Stimulated activated CD8-positive, alpha-beta memory T cell treated with anti-CD3 and anti-CD28 coated beads, Interleukin-15, amount 100 ng/mL, for 48 hours (primary cell): Measurements from ENCODE around the gene BMPER.

Source experiments
- DNase-seq, 2 donors: peaks; one replicate each; pipeline ENCODE4 v3.0.0-alpha.2; 2020; ENCODE audit warnings: low read depth in 2 of 2

BMPER gene

GRCh38 chr7:33905389-33906032 lies at the start of gene BMPER:
TSS of gene BMPER (plus strand) at chr7:33905539. CDS start at chr7:33905614, 75 bp downstream.
- no peak for DNase-seq

DNA sequence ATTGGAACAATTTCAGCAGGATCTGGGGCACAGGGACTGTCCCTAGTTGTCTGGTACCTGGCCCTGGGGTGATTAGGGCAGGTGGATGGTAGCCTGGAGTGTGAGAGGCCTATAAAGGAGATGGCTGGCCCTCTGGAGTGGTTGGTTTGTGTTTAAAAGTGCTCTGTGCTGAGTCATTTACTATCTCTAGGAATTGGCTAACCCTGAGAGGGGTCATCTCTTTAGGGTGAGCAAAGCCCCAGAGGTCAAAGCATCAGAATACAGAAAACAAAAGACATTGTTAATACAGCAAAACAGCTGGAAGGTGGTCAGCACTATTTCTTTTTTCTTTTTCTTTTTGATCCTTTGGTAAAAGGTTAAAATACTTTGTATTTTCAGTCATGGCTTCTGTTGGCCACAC lies 43.4 kb upstream of the BMPER start:
- DNase-seq = no peak

DNA sequence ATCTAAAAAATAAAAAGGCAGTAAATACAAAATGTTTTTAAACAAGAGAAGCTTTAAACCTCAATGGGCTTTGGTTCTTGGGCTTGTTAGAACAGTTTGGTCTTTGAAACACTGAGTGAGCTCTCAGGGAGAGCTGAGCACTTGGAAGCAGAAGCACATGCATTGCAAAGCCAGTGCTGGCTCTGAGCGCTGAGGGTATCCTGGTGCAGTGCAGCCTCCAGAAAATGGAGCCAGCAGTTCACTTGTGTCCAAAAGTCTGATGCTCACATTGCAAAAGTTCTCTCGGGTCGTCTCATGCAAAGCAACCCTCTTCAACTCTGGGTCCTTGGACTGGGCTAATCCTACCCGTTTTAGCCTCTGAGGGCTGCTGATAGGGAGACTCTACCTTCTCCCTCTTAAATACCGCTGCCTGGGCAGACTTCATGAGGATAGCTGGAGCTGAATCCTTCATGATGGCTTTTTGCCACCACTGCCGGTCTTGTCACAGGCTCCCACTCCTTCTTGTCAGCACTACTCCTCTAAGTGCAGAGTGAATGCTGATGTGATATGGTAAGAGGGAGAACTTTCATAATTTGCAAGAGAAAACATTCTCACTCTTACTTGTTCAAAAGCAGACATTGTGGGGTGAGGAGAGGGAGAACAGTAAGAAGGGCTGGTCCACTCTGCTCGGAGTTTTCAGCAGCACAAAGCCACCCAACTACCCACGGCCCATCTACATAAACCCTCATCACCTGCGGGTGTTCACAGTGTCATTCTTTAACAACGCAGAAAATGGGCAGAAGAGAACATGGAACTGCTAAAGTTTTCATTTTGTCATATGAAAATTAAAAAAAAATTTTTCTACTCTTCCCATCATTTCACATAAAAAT lies 42.2 kb upstream of the BMPER start:
- no peak for DNase-seq

DNA sequence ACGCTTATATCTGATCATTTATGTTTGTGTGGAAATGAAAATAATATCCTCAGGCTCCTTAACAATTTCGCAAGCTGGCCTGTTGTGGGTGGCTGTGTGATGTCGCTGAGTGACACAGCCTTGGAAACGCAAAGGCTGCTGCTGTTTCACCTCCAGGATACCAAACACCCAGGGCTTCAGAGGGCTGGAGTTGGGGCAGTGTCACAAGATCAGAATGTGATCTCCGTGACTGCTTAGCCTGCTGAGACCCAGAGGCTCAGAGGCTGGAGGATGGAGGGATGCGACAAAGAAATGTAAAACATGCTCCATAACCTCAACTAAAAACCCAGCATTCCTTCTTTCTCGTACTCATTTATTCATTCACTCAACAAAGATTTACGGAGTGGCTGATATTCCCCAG lies 37.2 kb upstream of the BMPER start:
- no peak for DNase-seq

- no peak for DNase-seq
These were observed 36.2 kb upstream of the BMPER start for GRCh38 chr7:33869176-33869575.

DNA sequence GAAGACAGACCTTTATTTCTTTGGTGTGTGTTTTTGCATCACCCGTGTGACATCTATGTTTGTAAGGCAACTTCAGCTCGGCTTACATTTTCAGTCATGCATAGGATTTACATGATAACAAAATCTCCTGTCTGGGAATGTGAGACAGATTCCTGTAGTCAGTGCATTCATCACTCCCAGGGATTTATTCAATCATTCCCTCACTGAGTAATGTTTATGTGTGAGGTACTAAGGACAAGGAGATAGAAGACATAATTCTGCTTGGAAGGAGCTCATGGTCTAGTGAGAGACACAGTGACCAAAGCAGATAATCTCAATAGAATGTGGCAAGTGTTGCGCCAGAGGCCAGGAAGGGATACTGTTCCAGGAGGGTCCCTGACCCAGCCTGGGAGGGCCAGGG lies 35.2 kb upstream of the BMPER start:
- DNase-seq = no peak

DNA sequence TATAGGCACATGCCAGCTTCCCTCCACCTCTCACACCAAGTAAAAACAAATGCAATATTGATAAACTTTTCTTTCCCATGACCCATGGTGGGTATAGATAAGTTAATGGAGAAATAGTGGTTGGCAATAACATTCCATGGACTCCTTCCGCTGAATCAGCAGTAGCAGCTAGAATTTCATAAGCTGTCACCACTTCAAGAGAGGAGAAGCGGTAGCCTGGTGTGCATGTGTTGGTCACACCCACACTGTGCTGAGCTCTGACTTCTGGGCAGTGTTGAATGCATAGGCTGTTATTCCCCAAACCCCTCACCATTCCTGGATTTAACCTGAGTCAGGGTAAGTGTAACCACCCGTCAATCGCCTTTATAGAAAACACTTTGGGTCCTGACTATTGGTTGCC lies 32.5 kb upstream of the BMPER start:
- no peak for DNase-seq

GRCh38 chr7:33873518-33873917 lies 31.8 kb upstream of the BMPER start:
- DNase-seq = no peak

DNA sequence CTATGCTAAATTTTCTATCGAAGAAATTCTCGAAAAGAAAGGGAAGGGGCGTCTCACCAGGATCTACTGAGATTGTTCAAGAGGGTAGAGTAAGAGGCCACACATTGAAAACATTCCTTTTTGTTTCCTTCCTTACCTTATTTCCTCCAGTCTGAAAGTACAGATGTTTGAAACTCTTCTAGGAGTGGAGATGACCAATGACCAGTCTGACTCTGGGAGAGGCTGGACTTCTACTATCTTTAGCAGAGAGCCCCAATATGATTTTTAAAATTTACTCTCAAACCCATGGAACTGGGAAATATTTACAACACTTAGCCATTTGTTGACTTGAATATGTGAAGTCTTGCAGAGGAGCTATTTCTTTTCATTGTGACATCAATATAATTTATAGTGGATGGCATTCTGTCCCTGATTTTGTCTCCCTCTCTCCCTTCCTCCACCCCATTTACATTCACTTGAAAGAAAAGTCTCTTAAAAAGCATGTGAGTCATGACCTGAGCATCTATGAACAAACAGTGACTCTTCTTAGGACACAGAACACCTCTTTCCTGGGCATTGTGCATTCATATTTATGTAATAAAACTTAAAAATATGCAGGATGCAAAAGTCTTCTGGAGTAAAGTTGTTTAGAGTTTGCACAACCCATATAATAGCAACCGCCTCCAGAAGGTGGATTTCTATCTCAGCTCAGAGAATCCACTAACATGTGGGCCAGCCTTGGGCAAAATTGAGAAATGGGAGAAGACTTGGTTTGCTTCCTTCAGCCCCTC lies 31.2 kb upstream of the BMPER start:
- DNase-seq = no peak

- no peak for DNase-seq
These were observed 30.4 kb upstream of the BMPER start for GRCh38 chr7:33874943-33875342.

GRCh38 chr7:33876596-33877274 lies 28.6 kb upstream of the BMPER start:
- no peak for DNase-seq

GRCh38 chr7:33880787-33881186 lies 24.6 kb upstream of the BMPER start:
- no peak for DNase-seq

GRCh38 chr7:33881316-33881715 lies 24.0 kb upstream of the BMPER start:
- DNase-seq = no peak

GRCh38 chr7:33882040-33882837 lies 23.1 kb upstream of the BMPER start:
- DNase-seq = no peak

- DNase-seq = no peak
These were observed 22.2 kb upstream of the BMPER start for GRCh38 chr7:33882950-33883670.

- no peak for DNase-seq
These were observed 21.7 kb upstream of the BMPER start for GRCh38 chr7:33883671-33883965.

DNA sequence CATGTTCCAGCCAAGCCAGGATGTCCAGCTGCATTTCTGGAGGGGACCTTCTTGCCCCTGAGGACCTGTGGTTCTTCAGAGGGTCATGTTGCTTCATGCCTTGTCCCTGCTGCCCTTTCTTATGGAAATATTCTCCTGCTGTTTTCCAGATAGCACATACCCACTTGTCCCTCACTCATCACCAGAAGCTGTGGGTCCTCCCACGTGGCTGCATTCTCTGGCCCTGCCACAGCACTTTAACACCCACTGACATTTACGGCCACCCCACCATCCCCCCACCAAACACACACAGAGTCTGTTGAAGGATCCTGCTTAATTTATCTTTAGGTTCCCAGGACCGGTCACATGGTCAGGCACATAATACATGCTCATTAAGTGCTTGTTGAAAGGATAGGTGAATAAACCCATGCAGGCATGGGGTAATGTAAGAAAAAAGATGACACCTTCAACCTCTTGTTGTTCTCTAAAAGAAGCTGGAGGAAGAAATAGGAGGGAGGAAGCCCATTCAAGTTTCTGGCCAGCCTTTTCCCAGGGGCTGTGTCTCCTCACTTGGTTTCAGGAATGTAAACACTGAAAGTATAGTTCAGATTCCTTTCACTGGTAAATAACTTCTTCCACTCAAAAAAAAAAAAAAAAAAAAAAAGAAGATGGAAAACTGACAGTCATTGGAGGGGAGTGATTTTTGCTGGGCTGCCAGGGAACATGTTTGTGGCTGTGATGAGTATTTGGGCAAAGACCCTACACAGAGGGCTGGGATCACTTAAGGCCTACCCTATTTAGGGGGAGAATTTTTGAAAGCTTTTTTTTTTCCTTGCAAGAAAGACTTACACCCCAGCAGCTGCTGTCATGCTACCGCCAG lies 19.8 kb upstream of the BMPER start:
- no peak for DNase-seq

GRCh38 chr7:33886149-33886623 lies 19.2 kb upstream of the BMPER start:
- DNase-seq = no peak

- DNase-seq = no peak
These were observed 17.9 kb upstream of the BMPER start for GRCh38 chr7:33887266-33887975.
